Panc1 (cell line): ENCODE measurements around the gene MAPK8. TPM values are rescaled to one million over a fixed set of nuclear protein-coding genes. Genes with fewer than 3 reads are reported as not detected.

ENCODE experiments used
- ATAC-seq: fragments of 200-7000 bp; cut with Tn5 transposase; 2 replicates; pipeline ENCODE4 v1.9.1; 2020; ENCODE audit warnings: mild to moderate bottlenecking, moderate library complexity
- BruUV-seq: library from RNA; stranded (reverse); fragments of 400-500 nt; replicated peaks from 2 replicates; lab custom pipeline; 2021; lab: Mats Ljungman, UMichigan
- CTCF ChIA-PET: fragments of 300-600 bp; sonication (Branson Sonifier 250); formaldehyde crosslinking; loops from one replicate; lab custom pipeline; 2022; ENCODE audit warnings: antibody characterized with exemption; lab: Charles Lee
- POLR2A ChIA-PET: fragments of 300-600 bp; sonication (Branson Sonifier 250); formaldehyde crosslinking; loops from one replicate; lab custom pipeline; 2022; ENCODE audit warnings: antibody characterized with exemption; lab: Charles Lee
- DNase-seq: peaks from one replicate; pipeline ENCODE4 v3.0.0-alpha.2; 2010; ENCODE audit warnings: low read depth, low spot score
- H3K27ac ChIP-seq: 2 replicates; pipeline ENCODE4 v1.5.1; 2011; ENCODE audit warnings: mild to moderate bottlenecking, low read length, inconsistent platforms
- H3K27me3 ChIP-seq: fragments of 200-500 bp; sonication (Bioruptor generic); 2 replicates; pipeline ENCODE4 v1.6.0; 2014; ENCODE audit warnings: low read length, inconsistent platforms; ENCODE audit not compliant: control insufficient read depth, insufficient read depth
- H3K36me3 ChIP-seq: fragments of 200-500 bp; sonication (Bioruptor generic); 2 replicates; pipeline ENCODE4 v1.5.1; 2014; ENCODE audit warnings: inconsistent platforms, mild to moderate bottlenecking, low read length, moderate library complexity; ENCODE audit not compliant: control insufficient read depth, insufficient read depth
- H3K4me1 ChIP-seq: 2 replicates; pipeline ENCODE4 v1.5.1; 2011; ENCODE audit warnings: inconsistent platforms, mild to moderate bottlenecking, low read length, moderate library complexity; ENCODE audit not compliant: control insufficient read depth, insufficient read depth
- H3K4me3 ChIP-seq, 2 experiments: 2 replicates each; pipeline ENCODE4 v1.5.1; 2011 to 2012; ENCODE audit warnings: low read depth in 2 of 2, low read length in 2 of 2, mild to moderate bottlenecking in 2 of 2, inconsistent platforms in 1 of 2, moderate library complexity in 1 of 2
- H3K9me3 ChIP-seq: fragments of 200-500 bp; sonication (Bioruptor generic); 2 replicates; pipeline ENCODE4 v1.5.1; 2014; ENCODE audit warnings: low read depth, mild to moderate bottlenecking, inconsistent platforms, low read length, moderate library complexity; ENCODE audit not compliant: control insufficient read depth, insufficient read depth
- CTCF ChIP-seq: fragments of 450-650 bp; IDR thresholded peaks from 2 replicates; pipeline ENCODE4 v1.5.1; 2017; ENCODE audit warnings: mild to moderate bottlenecking
- POLR2AphosphoS5 ChIP-seq: IDR thresholded peaks from 2 replicates; pipeline ENCODE4 v1.6.1; 2012; ENCODE audit warnings: mild to moderate bottlenecking, low read depth, low read length, moderate library complexity
- SIN3A ChIP-seq: IDR thresholded peaks from 2 replicates; pipeline ENCODE4 v1.6.1; 2012; ENCODE audit warnings: low read depth, mild to moderate bottlenecking, low read length, moderate library complexity, borderline replicate concordance; ENCODE audit not compliant: insufficient read depth
- TCF7L2 ChIP-seq: IDR thresholded peaks from 2 replicates; pipeline ENCODE4 v1.6.1; 2011; ENCODE audit warnings: mild to moderate bottlenecking, low read depth, low read length, inconsistent platforms
- in situ Hi-C: cut with HindIII; loops from 2 replicates; pipeline ENCODE4 v1.10.0; 2016; ENCODE audit warnings: low sequenced_read_pairs, low pct_unique_long_range_greater_than_20kb
- intact Hi-C: fragments of 100-400 bp; cut with micrococcal nuclease; formaldehyde crosslinking; loops from one replicate; pipeline ENCODE4 v1.10.0; 2022; ENCODE audit not compliant: unreplicated experiment
- total RNA-seq: library from RNA; stranded (reverse); gene quantifications from one replicate; pipeline ENCODE4 v1.2.1, GENCODE V29; 2021; ENCODE audit not compliant: unreplicated experiment
- TF ChIP-seq, protein P1 (sequence below), 2 experiments: IDR thresholded peaks; 2 replicates each; pipeline ENCODE4 v1.6.1; 2011 to 2012; ENCODE audit warnings: low read depth in 2 of 2, control low read depth in 1 of 2, low read length in 1 of 2, mild to moderate bottlenecking in 1 of 2, moderate library complexity in 1 of 2; ENCODE audit not compliant: insufficient read depth in 1 of 2

MAPK8 gene
- total RNA-seq, 1 experiment from 2014 or later = 66.6 TPM

DNA sequence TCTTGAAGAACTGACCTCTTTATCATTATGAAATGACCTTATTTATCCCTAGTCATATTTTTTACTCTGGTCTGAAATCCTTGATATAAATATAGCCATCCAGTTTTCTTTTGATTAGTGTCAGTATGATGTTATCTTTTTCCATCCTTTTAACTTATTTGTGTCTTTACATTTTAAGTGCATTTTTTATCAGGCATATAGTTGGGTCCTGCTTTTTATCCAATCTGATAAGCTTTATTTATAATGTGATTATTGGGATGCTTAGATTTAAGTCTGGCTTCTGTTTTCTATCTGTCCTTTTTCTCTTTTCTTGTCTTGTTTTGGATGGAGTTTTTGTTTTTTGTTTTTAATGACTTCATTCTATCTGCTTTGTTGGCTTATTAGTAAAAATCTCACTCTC, 179.2 kb downstream of the MAPK8 start:
- Histone ChIP-seq H3K27ac (no peak overlapping the region), H3K27me3 (peaks cover 14% of the 10 kb centered on the region; the same call in 1 of the 2 replicates), H3K4me3 (no peak overlapping the region), H3K9me3 (no peaks in the 10 kb centered on the region), H3K36me3 (no peaks in the 10 kb centered on the region), H3K4me1 (no peaks in the 10 kb centered on the region)
- intact Hi-C loops (no loop called here), in situ Hi-C loops (no loop called here)
- no peak for TF ChIP-seq CTCF
- TF ChIP-seq TCF7L2 = no peak
- TF ChIP-seq, protein P1, sequence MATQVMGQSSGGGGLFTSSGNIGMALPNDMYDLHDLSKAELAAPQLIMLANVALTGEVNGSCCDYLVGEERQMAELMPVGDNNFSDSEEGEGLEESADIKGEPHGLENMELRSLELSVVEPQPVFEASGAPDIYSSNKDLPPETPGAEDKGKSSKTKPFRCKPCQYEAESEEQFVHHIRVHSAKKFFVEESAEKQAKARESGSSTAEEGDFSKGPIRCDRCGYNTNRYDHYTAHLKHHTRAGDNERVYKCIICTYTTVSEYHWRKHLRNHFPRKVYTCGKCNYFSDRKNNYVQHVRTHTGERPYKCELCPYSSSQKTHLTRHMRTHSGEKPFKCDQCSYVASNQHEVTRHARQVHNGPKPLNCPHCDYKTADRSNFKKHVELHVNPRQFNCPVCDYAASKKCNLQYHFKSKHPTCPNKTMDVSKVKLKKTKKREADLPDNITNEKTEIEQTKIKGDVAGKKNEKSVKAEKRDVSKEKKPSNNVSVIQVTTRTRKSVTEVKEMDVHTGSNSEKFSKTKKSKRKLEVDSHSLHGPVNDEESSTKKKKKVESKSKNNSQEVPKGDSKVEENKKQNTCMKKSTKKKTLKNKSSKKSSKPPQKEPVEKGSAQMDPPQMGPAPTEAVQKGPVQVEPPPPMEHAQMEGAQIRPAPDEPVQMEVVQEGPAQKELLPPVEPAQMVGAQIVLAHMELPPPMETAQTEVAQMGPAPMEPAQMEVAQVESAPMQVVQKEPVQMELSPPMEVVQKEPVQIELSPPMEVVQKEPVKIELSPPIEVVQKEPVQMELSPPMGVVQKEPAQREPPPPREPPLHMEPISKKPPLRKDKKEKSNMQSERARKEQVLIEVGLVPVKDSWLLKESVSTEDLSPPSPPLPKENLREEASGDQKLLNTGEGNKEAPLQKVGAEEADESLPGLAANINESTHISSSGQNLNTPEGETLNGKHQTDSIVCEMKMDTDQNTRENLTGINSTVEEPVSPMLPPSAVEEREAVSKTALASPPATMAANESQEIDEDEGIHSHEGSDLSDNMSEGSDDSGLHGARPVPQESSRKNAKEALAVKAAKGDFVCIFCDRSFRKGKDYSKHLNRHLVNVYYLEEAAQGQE (IDR thresholded peaks at IDR 0.05; ENCODE audit: insufficient read depth in 1 of 2, low read depth in 2 of 2, low read length in 1 of 2) = no peak
- no peak for TF ChIP-seq POLR2AphosphoS5
- TF ChIP-seq SIN3A = no peak
- BruUV-seq = no TSS peak
- ATAC-seq (no peak), DNase-seq (no peak)
- ChIA-PET CTCF (no interaction called here), POLR2A (no interaction called here)

DNA sequence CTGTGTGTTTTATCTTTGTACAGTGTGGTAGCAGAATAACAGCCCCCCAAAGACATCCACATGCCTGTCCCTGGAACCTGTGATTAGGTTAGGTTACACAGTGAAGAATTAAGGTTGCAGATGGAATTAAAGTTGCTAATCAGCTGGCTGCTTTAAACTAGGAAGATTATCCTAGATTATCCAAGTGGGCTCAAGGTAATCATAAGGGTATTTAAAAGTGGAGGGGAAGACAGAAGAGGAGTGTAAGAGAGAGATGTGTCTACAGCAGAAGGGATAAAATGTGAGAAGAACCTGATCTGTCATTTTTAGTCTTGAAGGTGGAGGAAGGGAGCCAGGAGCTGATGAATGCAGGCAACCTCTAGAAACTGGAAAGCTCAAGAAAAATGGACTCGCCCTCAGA, 180.8 kb downstream of the MAPK8 start:
- Histone ChIP-seq H3K36me3 (no peaks in the 10 kb centered on the region), H3K9me3 (no peaks in the 10 kb centered on the region), H3K27ac (no peak overlapping the region), H3K4me1 (no peaks in the 10 kb centered on the region), H3K4me3 (no peak overlapping the region), H3K27me3 (peaks cover 14% of the 10 kb centered on the region; the same call in 1 of the 2 replicates)
- in situ Hi-C loops (no loop called here), intact Hi-C loops (no loop called here)
- TF ChIP-seq, protein P1 (IDR thresholded peaks at IDR 0.05; ENCODE audit: insufficient read depth in 1 of 2, low read depth in 2 of 2, low read length in 1 of 2) = no peak
- ATAC-seq = no peak
- no TSS peak for BruUV-seq
- POLR2A ChIA-PET = no interaction called here
- no peak for DNase-seq
- CTCF ChIA-PET = no interaction called here

Other genes starting within 250 kb of the MAPK8 start
- not detected for gene FRMPD2, start 32.0 kb upstream of the MAPK8 start, total RNA-seq